OCI-LY3 (cell line): ENCODE data around the gene ACACB.

Experiments used
- CTCF ChIP-seq: fragments of 200-600, 300-600 bp; sonication (generic); IDR thresholded peaks from 2 replicates; pipeline ENCODE4 v1.5.1; 2014; ENCODE audit warnings: antibody characterized with exemption, low read length, low read depth
- EZH2phosphoT487 ChIP-seq: fragments of 200-600 bp; shearing (Covaris generic); IDR thresholded peaks from 2 replicates; pipeline ENCODE4 v1.6.1; 2018; ENCODE audit warnings: antibody characterized with exemption, mixed run types, low read depth

GRCh38 chr12:109114644-109115043 is 1.7 kb upstream of the ACACB start:
- TF ChIP-seq CTCF (no peak), EZH2phosphoT487 (no peak)
